Esophagus squamous epithelium (tissue), 4 donors: ENCODE data around the gene MARCHF9.

ENCODE experiments used
- CTCF ChIP-seq, 6 experiments: fragments of 450-650 bp in 4 of 6; fragments of 200-600 bp in 2 of 6; sonication (generic) in 2 of 6; IDR thresholded peaks; one replicate each; pipeline ENCODE4 v1.5.1; 2016 to 2019; ENCODE audit warnings: antibody characterized with exemption in 6 of 6, mild to moderate bottlenecking in 4 of 6, moderate library complexity in 4 of 6
- POLR2A ChIP-seq, 4 donors: fragments of 450-650 bp; IDR thresholded peaks; one replicate each; pipeline ENCODE4 v1.6.1; 2017; ENCODE audit warnings: antibody characterized with exemption in 4 of 4, mild to moderate bottlenecking in 4 of 4, moderate library complexity in 3 of 4

- TF ChIP-seq POLR2A (IDR thresholded peaks at IDR 0.05), result no peak
- TF ChIP-seq CTCF (IDR thresholded peaks at IDR 0.05), result no peak
Observed at GRCh38 chr12:57754411-57755193, at the start of gene MARCHF9.
